Suprapubic skin (tissue), 4 donors: ENCODE data around the gene IRF9. TPM values are rescaled to one million over a fixed set of nuclear protein-coding genes. Genes with fewer than 3 reads are reported as not detected.
A peak's percentile ranks its signal among the peaks of the same experiment; 100 is the strongest.

ENCODE experiments used
- DNase-seq, 2 donors: peaks; one replicate each; pipeline ENCODE4 v3.0.0-alpha.2; 2019; ENCODE audit warnings: low spot score in 2 of 2
- H3K27ac ChIP-seq: fragments of 200-600 bp; sonication (generic); one replicate; pipeline ENCODE4 v1.5.1; 2019
- H3K27me3 ChIP-seq: fragments of 200-600 bp; sonication (generic); one replicate; pipeline ENCODE4 v1.5.1; 2019
- H3K36me3 ChIP-seq: fragments of 200-600 bp; sonication (generic); one replicate; pipeline ENCODE4 v1.5.1; 2019
- H3K4me1 ChIP-seq: fragments of 200-600 bp; sonication (generic); one replicate; pipeline ENCODE4 v1.5.1; 2019
- H3K4me3 ChIP-seq: fragments of 200-600 bp; sonication (generic); one replicate; pipeline ENCODE4 v1.5.1; 2019; ENCODE audit warnings: mild to moderate bottlenecking
- H3K9me3 ChIP-seq: fragments of 200-600 bp; sonication (generic); one replicate; pipeline ENCODE4 v1.5.1; 2019
- CTCF ChIP-seq, 2 donors: fragments of 200-600 bp in 1 of 2; fragments of 450-650 bp in 1 of 2; sonication (generic) in 1 of 2; IDR thresholded peaks; one replicate each; pipeline ENCODE4 v1.5.1; 2016 to 2019; ENCODE audit warnings: antibody characterized with exemption in 2 of 2, mild to moderate bottlenecking in 1 of 2, moderate library complexity in 1 of 2
- EP300 ChIP-seq: sonication (generic); formaldehyde crosslinking; IDR thresholded peaks from one replicate; pipeline ENCODE4 v1.6.1; 2017; ENCODE audit warnings: antibody characterized with exemption
- POLR2A ChIP-seq, 2 donors: fragments of 450-650 bp; IDR thresholded peaks; one replicate each; pipeline ENCODE4 v1.6.1; 2017; ENCODE audit warnings: antibody characterized with exemption in 2 of 2, mild to moderate bottlenecking in 2 of 2, moderate library complexity in 2 of 2
- POLR2AphosphoS5 ChIP-seq, 3 donors: sonication (generic); formaldehyde crosslinking; IDR thresholded peaks; one replicate each; pipeline ENCODE4 v1.6.1; 2017; ENCODE audit warnings: antibody characterized with exemption in 3 of 3
- WGBS: methylation state at CpG from one replicate; pipeline ENCODE4 v1.1.5; 2018; 5-methylcytosine and 5-hydroxymethylcytosine counted together
- total RNA-seq, 4 donors: library from RNA; depleted of rRNA; stranded (reverse); fragments of >200 nt; gene quantifications; one replicate each; pipeline ENCODE4 v1.1.0, GENCODE V29; 2016

The IRF9 gene
- total RNA-seq, 4 donors from 2014 or later, result 31.1 to 45.2 (median 37.5) TPM

DNA sequence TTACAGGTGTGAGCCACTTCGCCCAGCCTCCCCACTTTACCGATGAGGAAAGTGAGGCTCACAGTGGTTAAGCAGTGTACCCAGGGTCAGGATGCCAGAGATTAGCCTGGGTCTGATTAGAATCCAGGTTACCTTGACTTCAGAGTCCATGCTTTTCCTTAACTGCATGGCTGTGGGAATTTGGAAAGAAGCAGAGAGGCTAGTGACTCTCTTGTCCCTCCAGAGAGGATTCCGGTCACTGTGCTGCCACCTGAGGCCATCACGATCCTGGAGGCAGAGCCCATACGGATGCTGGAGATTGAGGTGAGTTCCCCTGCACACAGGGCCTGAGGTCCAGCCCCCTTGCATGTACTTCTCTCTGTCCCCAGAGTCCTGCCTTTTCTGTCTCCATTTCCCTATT lies 15.5 kb downstream of the IRF9 start:
- no peak overlapping the region for H3K27ac ChIP-seq

GRCh38 chr14:24177041-24177825 lies 16.2 kb downstream of the IRF9 start:
- TF ChIP-seq POLR2A (IDR thresholded peaks at IDR 0.05) (no peak), CTCF (IDR thresholded peaks at IDR 0.05) (no peak), EP300 (no peak), POLR2AphosphoS5 (IDR thresholded peaks at IDR 0.05) (no peak)
- no peak overlapping the region for H3K27ac ChIP-seq
- DNase-seq, result peak in 1 of 2 donors; percentile 58
- no peaks in the 10 kb centered on the region for H3K27me3 ChIP-seq
- H3K4me3 ChIP-seq, result no peak overlapping the region
- no peaks in the 10 kb centered on the region for H3K9me3 ChIP-seq
- no peaks in the 10 kb centered on the region for H3K4me1 ChIP-seq
- H3K36me3 ChIP-seq, result peaks cover 58% of the 10 kb centered on the region
- 89% methylated on average over 12 of the region's 12 CpGs for WGBS

More for the DNA sequence above, 15.5 kb downstream of the IRF9 start:
- H3K9me3 ChIP-seq, result no peaks in the 10 kb centered on the region
- H3K36me3 ChIP-seq, result peaks cover 51% of the 10 kb centered on the region
- peak in 1 of 2 donors; percentile 46 for DNase-seq
- TF ChIP-seq POLR2A (IDR thresholded peaks at IDR 0.05) (no peak), EP300 (no peak), POLR2AphosphoS5 (IDR thresholded peaks at IDR 0.05) (no peak), CTCF (IDR thresholded peaks at IDR 0.05) (no peak)
- no peaks in the 10 kb centered on the region for H3K27me3 ChIP-seq
- no peak overlapping the region for H3K4me3 ChIP-seq
- WGBS, result 100% methylated on average over 3 of the region's 5 CpGs
- peaks cover 6% of the 10 kb centered on the region for H3K4me1 ChIP-seq

DNA sequence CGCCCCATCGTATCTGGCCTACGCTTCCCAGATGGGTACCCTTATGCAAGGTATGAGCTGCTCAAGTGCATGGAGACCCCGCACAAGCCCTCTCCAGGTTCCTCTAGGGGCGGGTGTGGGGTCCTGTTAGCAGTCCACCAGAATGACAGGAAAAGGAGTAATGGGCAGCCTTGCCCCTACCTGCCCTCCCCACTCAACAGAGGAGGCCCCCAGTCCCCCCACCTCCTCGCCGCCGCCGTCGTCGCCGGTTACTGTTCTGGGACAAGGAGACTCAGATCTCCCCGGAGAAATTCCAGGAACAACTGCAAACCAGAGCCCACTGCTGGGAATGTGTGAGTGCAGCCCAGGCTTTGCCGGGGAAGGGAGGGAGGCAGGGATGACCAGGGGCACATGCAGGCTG lies 16.8 kb downstream of the IRF9 start:
- 92% methylated on average over 14 of the region's 14 CpGs for WGBS
- H3K4me1 ChIP-seq, result no peaks in the 10 kb centered on the region
- H3K9me3 ChIP-seq, result no peaks in the 10 kb centered on the region
- H3K27ac ChIP-seq, result no peak overlapping the region
- no peaks in the 10 kb centered on the region for H3K27me3 ChIP-seq
- H3K36me3 ChIP-seq, result peaks cover 64% of the 10 kb centered on the region
- DNase-seq, result no peak
- TF ChIP-seq POLR2AphosphoS5 (IDR thresholded peaks at IDR 0.05), result no peak
- no peak for TF ChIP-seq POLR2A (IDR thresholded peaks at IDR 0.05)
- no peak for TF ChIP-seq EP300
- no peak for TF ChIP-seq CTCF (IDR thresholded peaks at IDR 0.05)
- no peak overlapping the region for H3K4me3 ChIP-seq

DNA sequence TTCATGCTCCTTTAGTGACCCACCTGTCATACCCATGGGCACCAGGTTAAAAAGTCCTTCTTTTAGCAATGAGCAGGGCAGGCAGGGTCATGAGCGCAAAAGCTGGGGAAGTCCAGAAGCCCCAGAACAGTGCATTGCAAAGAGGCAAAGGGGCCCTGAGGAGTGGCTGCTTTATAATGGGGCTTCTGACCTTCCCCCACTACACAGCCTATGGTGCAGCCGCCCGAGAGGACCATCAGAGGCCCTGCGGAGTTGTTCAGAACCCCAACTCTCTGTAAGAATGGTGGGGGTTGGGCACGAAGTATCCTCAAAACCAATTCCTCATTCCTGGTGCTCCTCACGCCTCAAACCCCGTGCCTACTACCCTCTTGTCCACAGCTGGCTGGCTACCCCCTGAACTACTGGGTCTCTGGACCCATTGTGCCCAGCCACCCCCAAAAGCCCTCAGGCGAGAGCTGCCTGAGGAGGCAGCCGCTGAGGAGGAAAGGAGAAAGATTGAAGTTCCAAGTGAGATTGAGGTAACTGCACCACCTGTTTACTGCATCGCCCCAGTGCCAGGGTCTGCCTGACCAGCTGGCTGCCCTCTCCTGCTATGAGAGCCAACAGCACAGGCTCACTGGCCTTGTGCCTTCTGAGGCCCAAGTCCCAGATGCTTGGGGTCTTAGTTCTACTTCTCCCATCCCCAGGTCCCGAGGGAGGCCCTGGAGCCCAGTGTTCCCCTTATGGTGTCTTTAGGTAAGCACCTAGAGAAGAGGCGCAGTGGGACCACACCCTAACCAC lies 17.5 kb downstream of the IRF9 start:
- no peak for DNase-seq
- Histone ChIP-seq H3K27ac (no peak overlapping the region), H3K4me3 (no peak overlapping the region), H3K27me3 (no peaks in the 10 kb centered on the region), H3K4me1 (no peaks in the 10 kb centered on the region), H3K9me3 (no peaks in the 10 kb centered on the region), H3K36me3 (peaks cover 71% of the 10 kb centered on the region)
- 85% methylated on average over 9 of the region's 12 CpGs for WGBS
- TF ChIP-seq CTCF (IDR thresholded peaks at IDR 0.05), result no peak
- no peak for TF ChIP-seq POLR2A (IDR thresholded peaks at IDR 0.05)
- TF ChIP-seq EP300, result no peak
- no peak for TF ChIP-seq POLR2AphosphoS5 (IDR thresholded peaks at IDR 0.05)
